ENCODE measurements around the gene CLSTN1. TPM values are rescaled to one million over a fixed set of nuclear protein-coding genes. Genes with fewer than 3 reads are reported as not detected.
"Not testable (repeated sequence)": the region's sequence is repeated elsewhere in the genome, so short reads cannot be mapped to it uniquely, and the experiment has no call there.

Gene CLSTN1
- polyA plus RNA-seq, 12 donors, result 60.7 to 107 (median 71.4) TPM; not detected in 1

DNA sequence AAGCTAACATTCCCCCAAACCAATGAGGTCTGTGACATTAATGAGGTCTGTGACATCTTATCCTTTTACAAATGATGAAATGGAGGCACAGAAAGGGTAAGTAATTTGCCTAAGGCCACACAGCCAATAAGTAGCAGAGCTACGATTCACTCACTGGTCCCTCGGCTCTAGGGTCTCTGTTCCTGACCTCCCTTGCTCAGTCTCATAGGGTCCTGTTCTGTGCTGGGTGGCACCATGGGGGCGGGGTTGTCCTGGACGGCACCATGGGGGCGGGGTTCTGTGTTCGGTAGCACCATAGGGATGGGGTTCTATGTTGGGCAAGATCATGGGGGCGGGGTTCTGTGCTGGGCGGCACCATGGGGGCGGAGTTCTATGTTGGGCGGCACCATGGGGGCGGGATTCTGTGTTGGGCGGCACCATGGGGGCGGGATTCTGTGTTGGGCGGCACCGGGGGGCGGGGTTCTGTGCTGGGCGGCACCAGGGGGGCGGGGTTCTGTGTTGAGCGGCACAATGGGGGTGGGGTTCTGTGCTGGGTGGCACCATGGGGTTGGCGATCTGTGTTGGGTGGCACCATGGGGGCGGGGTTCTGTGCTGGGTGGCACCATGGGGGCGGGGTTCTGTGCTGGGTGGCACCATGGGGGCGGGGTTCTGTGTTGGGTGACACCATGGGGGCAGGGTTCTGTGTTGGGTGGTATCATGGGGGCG is 55.6 kb downstream of the CLSTN1 start:
- DNase-seq, result no peak

DNA sequence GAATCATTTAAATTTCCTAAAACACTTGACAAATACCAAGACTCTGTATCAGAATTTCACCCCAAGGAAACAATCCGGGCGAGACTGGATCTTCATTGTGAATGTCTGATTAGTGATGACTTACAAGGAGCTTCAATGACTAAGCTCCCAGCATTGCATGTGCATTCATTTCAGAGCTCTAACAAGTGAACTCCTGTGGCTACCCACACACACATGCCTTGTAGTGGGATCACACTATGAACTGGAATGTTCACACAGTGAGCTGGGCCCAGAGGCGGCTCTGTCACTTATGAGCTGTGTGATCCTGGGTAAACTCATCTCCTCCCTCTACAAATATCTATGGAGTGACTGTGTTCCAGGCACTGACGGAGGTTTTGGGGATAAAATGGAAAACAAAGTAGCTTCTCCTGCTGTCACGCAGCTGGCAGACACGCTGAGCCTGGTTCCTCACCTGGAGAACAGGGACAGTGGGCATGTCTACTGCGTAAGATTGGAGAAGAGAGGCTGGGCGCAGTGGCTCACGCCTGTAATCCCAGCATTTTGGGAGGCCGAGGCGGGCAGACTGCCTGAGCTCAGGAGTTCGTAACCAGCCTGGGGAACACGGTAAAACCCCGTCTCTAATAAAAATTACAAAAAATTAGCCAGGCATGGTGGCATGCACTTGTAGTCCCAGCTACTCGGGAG is 56.9 kb downstream of the CLSTN1 start:
- no peak for DNase-seq

DNA sequence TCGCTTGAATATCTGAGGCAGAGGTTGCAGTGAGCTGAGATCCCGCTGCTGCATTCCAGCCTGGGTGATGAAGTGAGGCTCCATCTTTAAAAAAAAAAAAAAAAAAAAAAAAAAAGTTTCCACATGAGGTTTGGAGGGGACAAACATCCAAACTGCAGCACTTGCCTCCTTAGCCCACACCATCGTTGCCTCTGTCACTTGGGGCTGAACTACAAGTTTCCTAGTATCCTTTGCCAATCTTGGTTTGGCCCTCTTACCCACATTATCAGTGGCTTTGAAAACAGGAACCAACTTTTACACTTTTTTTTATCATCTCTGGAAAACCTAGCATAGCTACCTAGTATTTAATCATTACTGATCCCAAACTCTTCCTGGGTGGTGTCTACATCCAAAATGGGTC is 59.2 kb downstream of the CLSTN1 start:
- no peak for DNase-seq

DNA sequence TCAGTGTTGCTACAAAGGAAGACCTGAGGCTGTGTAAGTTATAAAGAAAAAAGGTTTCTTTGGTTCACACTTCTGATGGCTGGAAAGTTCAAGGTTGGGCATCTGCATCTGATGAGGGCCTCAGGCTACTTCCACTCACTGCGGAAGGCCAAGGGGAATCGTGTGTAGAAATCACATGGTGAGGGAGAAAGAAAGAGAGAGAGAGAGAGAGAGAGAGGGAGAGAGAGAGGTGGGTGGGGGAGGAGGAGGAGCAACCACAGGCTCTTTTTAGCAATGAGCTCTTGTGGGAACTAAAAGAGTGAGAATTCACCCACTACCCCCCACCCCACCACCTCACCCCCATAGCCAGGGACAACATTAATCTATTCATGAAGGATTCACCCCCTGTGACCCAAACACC is 59.9 kb downstream of the CLSTN1 start:
- no peak for DNase-seq

GRCh38 chr1:9762446-9762845 is 61.3 kb downstream of the CLSTN1 start:
- not testable (repeated sequence) for DNase-seq

DNA sequence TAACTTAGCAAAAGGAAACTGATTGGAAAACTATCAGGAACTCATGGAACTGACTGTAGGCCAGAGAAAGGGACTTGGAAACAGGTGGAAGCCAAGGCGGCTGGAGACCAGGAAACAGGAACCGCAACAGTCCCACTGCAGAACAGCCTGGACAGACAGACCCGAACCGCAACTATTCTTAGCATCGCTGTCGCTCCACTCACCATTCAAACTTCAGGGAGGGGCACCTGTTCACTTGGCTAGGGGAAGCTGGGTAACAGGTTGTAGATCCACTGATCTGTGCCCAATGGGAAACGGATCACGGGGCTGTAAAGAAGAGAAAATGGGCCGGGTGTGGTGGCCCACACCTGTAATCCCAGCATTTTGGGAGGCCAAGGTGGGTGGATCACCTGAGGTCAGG is 61.9 kb downstream of the CLSTN1 start:
- no peak for DNase-seq

DNA sequence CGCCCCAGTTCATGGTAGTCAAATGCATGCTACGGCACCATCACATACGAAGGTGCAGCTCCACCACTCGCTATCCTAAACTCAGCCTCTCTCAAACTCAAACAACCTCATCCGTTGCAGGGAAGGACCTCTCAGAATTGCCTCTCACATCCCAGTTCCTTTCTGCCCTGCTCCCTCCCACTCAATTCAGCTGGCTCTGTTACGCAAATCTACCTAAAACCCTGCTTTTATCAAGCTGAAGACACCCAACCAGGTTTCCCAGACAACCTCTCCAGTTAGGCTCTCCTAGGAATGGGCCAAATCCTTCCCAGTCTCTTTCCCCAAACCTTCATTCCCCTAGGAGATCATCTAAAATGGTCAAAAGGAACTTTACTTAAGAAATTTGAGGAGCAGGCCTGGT is 62.9 kb downstream of the CLSTN1 start:
- DNase-seq, result no peak

DNA sequence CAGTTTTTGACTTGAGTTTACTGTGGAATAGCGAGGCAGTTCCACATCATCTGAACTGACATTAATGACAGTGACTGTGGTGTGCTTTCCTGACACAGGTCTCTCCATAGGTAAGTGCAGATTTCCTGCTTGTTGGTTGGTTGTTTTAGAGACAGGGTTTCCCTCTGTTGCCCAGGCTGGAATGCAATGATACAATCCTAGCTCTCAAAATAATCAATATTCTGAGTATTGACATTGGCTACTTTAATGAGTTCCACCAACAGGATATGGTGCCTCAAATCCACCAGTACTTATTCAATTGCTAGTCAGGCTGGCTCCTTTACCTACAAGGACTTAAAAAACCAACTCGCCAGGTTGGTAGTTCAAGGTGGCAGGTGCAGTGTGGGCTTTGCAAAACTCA is 63.8 kb downstream of the CLSTN1 start:
- no peak for DNase-seq

GRCh38 chr1:9758559-9759121 is 65.1 kb downstream of the CLSTN1 start:
- DNase-seq, result no peak

DNA sequence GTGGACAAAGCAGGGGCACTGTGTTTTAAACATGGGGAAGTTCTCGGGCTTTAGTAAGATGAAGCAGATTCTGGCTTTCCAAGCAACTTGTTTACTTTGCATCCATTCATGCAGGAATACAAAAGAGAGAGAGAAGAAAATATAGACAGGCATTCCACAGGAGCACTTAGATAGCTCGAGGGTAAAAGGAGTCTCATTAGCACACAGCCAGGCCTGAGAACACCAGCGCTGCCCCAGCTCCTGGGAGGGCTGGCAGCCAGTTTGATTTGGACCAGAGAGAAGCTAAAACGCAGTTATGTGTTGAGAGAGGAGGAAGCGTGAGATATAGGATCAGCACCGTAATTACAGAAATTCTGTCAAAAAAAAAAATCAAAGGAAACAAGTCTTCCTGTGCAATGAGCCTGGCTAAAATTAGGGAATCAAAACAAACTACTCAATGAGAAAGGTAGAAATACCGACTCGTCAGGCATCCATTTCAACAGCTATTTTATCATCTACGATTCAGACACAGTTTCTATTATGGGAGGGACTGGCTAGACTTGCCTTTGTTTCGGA is 68.2 kb downstream of the CLSTN1 start:
- no peak for DNase-seq

DNA sequence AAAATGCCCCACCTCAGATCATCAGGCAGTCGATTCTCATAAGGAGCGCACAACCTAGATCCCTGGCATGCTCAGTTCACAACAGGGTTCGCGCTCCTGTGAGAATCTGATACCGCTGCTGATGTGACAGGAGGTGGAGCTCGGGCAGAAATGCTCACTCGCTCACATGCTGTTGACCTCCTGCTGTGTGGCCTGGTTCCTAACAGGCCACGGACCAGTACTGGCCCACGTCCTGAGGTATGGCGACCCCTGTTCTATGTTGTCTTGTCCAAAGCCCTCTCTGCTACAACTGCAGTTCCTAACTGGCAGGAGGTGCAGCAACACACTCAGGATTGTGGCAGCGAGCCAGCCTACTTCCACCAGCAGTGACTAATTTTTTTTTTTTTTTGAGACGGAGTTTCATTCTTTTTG is 70.6 kb downstream of the CLSTN1 start:
- no peak for DNase-seq

GRCh38 chr1:9751971-9752370 is 71.8 kb downstream of the CLSTN1 start:
- no peak for DNase-seq

DNA sequence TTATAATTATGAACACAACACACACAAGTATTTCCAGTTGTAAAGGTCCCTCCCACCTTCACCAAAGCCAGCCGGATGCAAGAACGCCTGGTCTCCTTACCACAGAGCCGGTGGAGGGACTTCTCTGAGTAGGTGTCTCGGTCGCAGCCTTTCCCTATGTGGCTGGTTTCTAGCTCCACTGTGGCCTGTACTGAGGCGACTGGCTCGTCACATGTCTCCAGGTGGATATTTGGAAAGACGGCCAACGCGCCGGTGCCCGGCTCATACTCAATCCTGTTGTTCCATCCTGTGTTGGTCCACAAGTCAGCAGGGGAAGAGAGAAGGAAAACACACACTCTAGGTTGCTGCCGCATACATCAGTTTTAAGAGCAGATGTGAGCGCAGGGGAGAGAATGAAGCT is 74.4 kb downstream of the CLSTN1 start:
- no peak for DNase-seq

- DNase-seq, result not testable (repeated sequence)
Measured at GRCh38 chr1:9748391-9748790, 75.4 kb downstream of the CLSTN1 start.

GRCh38 chr1:9746651-9747050 is 77.1 kb downstream of the CLSTN1 start:
- no peak for DNase-seq

- DNase-seq, result no peak
Measured at GRCh38 chr1:9746211-9746610, 77.6 kb downstream of the CLSTN1 start.

- no peak for DNase-seq
Measured at GRCh38 chr1:9744106-9744799, 79.5 kb downstream of the CLSTN1 start.

DNA sequence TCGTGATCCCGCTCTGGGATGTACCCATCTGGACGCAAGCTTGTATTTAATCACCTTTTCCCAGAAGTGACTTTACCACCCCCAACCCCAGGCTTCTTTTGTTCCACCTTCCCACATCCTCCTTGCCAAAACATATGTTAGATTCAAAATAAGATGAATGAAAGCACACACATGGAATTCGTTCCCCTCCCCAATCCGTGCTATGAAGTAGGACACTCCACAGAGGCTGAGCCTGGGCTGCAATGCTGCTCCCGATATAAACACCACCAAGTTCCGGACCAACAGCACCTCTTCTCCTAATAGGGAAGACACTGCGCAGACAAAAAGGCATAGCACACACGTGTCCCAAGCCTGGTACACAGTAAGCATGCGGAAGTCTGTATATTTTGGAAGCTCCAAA is 86.1 kb downstream of the CLSTN1 start:
- DNase-seq, result no peak

GRCh38 chr1:9737057-9737456 is 86.7 kb downstream of the CLSTN1 start:
- no peak for DNase-seq

GRCh38 chr1:9736241-9736640 is 87.5 kb downstream of the CLSTN1 start:
- DNase-seq, result no peak

GRCh38 chr1:9735800-9736199 is 88.0 kb downstream of the CLSTN1 start:
- DNase-seq, result no peak

- DNase-seq, result no peak
Measured at GRCh38 chr1:9733160-9733789, 90.5 kb downstream of the CLSTN1 start.

Data from muscle of arm (tissue), 12 donors.